ENCODE data around the gene ASTL.
"Not testable (repeated sequence)": the region's sequence is repeated elsewhere in the genome, so short reads cannot be mapped to it uniquely, and the experiment has no call there.

ASTL gene

GRCh38 chr2:96085541-96086355 is 52.6 kb downstream of the ASTL start:
- no peaks in the 10 kb centered on the region for H3K27me3 ChIP-seq

DNA sequence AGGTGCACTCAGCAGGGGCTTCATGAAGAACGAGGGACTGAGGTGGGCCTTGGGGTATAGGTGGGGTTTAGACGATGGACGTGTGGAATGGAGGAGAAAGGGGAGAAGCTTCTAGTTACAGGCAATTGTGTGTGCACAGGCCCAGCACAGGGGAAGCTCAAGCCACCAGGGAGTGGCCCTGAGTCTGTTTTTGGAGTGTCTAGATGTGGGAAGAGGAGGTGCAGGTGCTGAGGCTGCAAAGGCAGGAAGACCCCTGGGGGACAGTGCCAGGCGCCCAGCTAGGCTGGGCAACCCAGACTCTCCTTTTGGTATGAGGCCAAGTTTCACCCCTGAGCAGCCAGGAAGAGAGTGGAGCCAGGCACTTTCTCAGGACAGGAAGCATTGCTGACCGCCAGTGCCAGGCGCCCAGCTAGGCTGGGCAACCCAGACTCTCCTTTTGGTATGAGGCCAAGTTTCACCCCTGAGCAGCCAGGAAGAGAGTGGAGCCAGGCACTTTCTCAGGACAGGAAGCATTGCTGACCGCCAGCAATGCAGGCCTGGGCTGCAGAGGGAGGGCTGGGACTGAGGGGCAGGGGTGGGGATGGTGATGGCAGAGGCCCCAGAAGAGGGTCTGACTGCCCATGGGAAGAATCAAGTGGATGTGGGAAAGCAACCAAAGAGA is 53.3 kb downstream of the ASTL start:
- not testable (repeated sequence) for H3K4me1 ChIP-seq (ENCODE audit: control insufficient read depth in 1 of 2, insufficient read depth in 1 of 2, low read depth in 1 of 2, low read length in 1 of 2); H3K27me3 ChIP-seq; H3K4me3 ChIP-seq (ENCODE audit: low read depth in 1 of 2, low read length in 1 of 2); H3K9me3 ChIP-seq; H3K27ac ChIP-seq; H3K36me3 ChIP-seq

More at GRCh38 chr2:96085541-96086355, 52.6 kb downstream of the ASTL start:
- no peak overlapping the region for H3K27ac ChIP-seq
- H3K36me3 ChIP-seq: no peaks in the 10 kb centered on the region
- peaks cover 6 to 8% of the 10 kb centered on the region in 2 experiments for H3K4me1 ChIP-seq (ENCODE audit: control insufficient read depth in 1 of 2, insufficient read depth in 1 of 2, low read depth in 1 of 2, low read length in 1 of 2)
- no peaks in the 10 kb centered on the region for H3K9me3 ChIP-seq
- TF ChIP-seq, protein P1, sequence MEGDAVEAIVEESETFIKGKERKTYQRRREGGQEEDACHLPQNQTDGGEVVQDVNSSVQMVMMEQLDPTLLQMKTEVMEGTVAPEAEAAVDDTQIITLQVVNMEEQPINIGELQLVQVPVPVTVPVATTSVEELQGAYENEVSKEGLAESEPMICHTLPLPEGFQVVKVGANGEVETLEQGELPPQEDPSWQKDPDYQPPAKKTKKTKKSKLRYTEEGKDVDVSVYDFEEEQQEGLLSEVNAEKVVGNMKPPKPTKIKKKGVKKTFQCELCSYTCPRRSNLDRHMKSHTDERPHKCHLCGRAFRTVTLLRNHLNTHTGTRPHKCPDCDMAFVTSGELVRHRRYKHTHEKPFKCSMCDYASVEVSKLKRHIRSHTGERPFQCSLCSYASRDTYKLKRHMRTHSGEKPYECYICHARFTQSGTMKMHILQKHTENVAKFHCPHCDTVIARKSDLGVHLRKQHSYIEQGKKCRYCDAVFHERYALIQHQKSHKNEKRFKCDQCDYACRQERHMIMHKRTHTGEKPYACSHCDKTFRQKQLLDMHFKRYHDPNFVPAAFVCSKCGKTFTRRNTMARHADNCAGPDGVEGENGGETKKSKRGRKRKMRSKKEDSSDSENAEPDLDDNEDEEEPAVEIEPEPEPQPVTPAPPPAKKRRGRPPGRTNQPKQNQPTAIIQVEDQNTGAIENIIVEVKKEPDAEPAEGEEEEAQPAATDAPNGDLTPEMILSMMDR (IDR thresholded peaks at IDR 0.05): no peak
- H3K4me3 ChIP-seq (ENCODE audit: low read depth in 1 of 2, low read length in 1 of 2): no peak overlapping the region

- TF ChIP-seq, protein P1 (IDR thresholded peaks at IDR 0.05): no peak
Measured at GRCh38 chr2:96083989-96084857, 54.1 kb downstream of the ASTL start.

GRCh38 chr2:96083064-96083939 is 55.0 kb downstream of the ASTL start:
- Histone ChIP-seq H3K9me3 (no peaks in the 10 kb centered on the region), H3K27ac (no peak overlapping the region), H3K36me3 (no peaks in the 10 kb centered on the region), H3K27me3 (no peaks in the 10 kb centered on the region), H3K4me3 (ENCODE audit: low read depth in 1 of 2, low read length in 1 of 2) (no peak overlapping the region), H3K4me1 (ENCODE audit: control insufficient read depth in 1 of 2, insufficient read depth in 1 of 2, low read depth in 1 of 2, low read length in 1 of 2) (peaks cover 6 to 8% of the 10 kb centered on the region in 2 experiments)
- TF ChIP-seq, protein P1 (IDR thresholded peaks at IDR 0.05): no peak

More at GRCh38 chr2:96083989-96084857, 54.1 kb downstream of the ASTL start:
- H3K36me3 ChIP-seq: no peaks in the 10 kb centered on the region
- H3K4me3 ChIP-seq (ENCODE audit: low read depth in 1 of 2, low read length in 1 of 2): no peak overlapping the region
- H3K9me3 ChIP-seq: no peaks in the 10 kb centered on the region
- H3K4me1 ChIP-seq (ENCODE audit: control insufficient read depth in 1 of 2, insufficient read depth in 1 of 2, low read depth in 1 of 2, low read length in 1 of 2): peaks cover 6 to 8% of the 10 kb centered on the region in 2 experiments
- H3K27me3 ChIP-seq: no peaks in the 10 kb centered on the region
- H3K27ac ChIP-seq: no peak overlapping the region

GRCh38 chr2:96082211-96083063 is 55.9 kb downstream of the ASTL start:
- TF ChIP-seq, protein P1 (IDR thresholded peaks at IDR 0.05): no peak
- Histone ChIP-seq H3K4me3 (ENCODE audit: low read depth in 1 of 2, low read length in 1 of 2) (no peak overlapping the region), H3K9me3 (no peaks in the 10 kb centered on the region), H3K36me3 (no peaks in the 10 kb centered on the region), H3K27me3 (no peaks in the 10 kb centered on the region), H3K4me1 (ENCODE audit: control insufficient read depth in 1 of 2, insufficient read depth in 1 of 2, low read depth in 1 of 2, low read length in 1 of 2) (peaks cover 6 to 8% of the 10 kb centered on the region in 2 experiments), H3K27ac (no peak overlapping the region)

Data from neutrophil (primary cell).